NCI-H2227 (cell line): ENCODE results near the gene CXCL14.
A peak's percentile ranks its signal among the peaks of the same experiment; 100 is the strongest.

Experiments
- DNase-seq: peaks from one replicate; lab custom pipeline; 2025; ENCODE audit not compliant: unreplicated experiment; lab: John Stamatoyannopoulos, UW

The CXCL14 gene

DNA sequence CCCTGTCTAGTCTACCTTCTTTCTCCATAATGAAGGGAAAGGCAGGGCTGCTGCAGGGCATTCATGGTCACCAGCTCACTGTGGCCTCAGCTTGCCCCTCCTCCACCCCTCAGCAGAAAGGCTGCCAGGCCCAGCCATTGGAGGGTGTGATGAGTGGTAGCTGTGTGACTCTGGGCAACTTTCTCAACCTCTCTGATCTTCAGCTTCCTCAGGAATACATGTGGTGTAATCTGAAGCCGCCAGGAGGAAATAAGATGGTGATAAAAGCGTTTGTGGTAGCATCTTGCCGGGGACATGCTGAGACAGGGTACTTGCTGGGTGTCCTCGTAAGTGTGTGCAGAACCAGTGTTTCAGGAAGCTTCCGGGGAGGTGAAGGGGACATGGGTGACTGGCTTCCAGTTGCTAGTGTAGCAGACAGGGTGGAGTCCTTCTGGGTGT, 9.8 kb downstream of the CXCL14 start:
- no peak for DNase-seq

DNA sequence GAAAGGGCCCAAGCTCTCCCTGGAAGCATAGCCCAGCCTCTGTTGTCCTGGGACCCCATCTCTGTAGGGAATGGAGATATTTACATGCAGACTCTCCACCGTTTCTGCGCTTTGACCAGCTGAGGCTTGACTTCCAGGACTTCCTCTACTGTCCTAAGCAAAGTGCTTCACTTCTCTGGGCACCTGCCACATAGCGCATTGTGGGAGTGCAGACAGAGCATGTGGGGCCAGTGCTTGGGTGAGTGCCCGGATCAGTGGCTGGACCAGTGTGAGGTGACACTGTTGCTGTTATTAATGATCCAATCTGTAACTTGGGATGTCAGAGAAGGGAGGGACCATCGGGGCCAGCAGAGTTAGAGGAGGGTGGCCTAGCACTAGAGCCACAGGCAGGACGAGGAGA, 10.5 kb downstream of the CXCL14 start:
- no peak for DNase-seq

DNA sequence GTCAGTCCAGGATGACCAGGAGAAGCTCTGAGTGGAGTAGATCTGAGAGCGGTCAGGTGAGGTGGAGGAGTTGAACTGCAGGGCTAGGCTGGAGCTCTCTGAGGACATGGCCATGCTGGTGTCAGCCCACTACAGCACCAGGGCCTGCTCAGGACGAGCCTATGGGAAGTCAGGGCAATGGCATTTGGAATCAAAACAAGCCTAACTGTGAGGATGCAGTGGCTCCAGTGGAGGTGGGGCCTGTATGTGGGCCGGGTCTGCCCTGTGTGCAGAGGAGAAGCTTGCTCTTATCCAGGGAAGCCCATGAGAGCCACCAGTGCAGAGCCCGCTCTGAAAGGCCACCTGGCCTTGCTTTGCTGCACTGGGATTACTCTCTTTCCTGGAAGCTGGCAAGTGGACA, 11.1 kb downstream of the CXCL14 start:
- DNase-seq = no peak

DNA sequence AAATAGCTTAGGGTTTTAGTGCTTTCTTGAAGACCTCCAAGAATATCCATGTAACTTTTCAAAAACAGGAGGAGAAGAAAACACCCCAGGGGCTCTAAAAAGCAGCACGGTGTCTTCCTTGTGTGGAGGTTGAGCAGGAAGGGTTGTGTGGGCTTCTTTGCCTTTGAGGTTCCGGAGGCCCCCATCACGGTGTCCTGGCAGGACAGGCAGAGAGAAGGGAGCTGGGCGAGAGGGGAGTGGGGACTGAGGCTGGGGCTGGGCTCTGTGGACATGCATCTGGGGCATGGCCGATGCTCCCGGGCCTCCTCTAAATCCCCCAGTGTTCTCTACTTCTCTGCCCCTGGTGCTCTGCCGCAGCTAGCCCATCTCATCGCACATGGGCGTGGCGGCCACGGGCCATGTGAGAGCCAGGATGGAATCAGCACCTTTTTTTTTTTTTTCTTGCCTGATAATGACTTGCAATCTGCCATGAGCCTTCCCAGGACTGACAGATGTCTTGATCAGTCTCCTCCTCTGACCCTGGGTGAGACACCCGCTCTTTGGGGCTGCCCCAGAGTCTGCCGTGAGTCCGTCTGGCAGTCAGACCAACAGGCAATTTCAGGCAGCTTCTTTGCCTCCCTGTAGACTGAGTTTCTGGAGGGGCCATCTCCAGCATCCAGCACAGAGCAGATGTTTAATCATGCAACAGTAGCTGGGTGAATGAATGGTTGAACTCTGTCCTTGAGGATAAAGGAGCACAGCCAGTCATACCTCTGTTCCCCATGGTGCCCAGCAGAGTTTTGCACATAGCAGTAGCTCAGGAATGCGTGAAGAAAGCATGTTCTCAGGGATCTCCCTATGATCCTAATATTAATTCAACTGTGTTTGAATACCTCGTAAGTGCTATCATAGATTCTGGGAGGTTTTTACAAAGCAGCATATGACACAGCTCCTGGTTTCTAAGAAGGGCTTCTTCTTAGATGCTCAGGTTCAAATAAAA, 12.1 kb downstream of the CXCL14 start:
- DNase-seq = no peak

DNA sequence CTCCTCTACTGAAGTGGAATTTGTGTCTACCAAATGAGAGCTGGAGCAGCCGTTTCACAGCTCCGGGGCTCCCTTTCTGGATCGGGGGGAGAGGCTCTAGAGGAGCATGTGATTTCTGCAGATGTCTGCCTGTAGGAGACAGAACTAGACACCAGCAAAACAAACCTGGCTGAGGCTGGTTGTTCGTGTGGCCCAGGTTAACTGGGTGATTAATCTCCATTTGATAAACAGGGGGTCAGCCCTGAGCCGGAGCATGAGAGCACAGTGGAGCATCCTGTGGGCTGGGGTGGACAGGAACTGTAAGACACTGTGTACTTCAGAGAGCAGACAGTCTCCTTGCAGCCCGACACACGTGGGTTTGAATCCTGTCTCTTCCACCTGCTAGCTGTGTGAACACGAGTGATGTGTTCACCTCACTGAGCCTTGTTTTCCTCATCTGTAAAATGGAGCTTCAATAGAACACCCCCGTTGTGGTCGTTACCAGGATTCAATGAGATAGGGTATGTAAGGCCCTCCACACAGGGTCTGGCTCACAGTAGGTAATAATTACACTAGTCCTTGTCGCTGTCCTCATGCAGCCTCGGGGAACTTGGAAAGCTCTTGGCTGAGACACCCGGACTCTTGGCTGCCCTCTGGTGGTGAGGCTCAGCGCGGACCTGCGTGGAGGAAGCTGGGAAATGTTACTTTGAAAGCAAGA, 12.9 kb downstream of the CXCL14 start:
- DNase-seq = peak; percentile 63

DNA sequence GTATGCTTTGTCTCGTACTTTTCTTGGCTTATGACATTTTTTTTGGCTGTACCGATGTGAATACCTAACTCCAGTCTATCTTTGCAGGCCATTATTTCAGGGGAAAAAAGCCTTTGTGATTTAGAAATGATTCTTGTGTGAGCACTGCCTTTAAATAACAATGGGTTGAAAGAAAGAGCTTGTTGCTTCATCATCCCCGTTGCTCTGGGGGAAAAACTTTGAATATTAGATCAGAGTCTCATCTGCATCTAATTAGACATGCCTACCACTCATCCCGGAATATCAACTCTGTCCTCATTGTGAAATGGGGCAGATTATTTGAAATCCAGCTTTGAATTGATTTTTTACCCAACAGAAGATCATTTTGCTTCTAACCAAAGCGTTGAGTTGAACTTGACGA, 13.5 kb downstream of the CXCL14 start:
- DNase-seq = no peak

DNA sequence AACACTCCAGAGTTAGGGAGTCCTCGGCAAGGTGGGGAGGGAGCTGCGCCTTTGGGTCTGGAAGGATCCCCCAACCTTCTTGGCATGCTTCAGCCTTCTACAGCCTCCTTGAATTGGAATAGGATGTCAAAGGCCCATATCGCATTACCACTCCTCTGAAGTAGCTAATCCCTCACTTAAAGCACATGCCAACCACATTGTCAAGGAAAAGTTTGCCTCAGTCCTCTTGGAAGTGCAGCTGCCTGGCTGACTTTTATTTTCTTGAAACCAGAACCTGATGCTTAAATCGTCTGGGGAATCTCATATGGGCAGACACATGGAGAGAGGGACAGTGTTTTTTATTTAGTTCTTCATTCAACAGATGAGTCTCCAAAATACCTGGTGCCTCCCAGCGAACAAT, 14.5 kb downstream of the CXCL14 start:
- DNase-seq = no peak

DNA sequence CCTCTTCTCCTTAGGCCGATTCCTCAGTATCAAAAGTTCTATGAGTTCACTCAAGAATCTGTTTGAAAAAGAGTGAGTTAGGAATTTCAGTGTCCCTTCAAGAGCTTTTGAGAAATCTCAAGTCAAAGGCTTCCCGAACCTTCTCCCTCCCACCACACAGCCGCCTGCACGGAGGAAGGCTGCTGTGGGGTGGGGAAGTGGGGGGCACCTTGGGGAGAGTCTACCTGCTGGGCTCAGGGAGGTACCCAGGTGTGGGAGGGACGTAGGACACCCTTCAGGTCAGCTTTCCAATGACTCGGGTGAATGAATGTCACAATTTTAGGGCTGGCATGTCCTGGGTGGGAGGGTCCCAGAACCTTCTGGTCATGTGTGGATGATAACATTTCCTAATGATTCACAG, 17.5 kb downstream of the CXCL14 start:
- no peak for DNase-seq

DNA sequence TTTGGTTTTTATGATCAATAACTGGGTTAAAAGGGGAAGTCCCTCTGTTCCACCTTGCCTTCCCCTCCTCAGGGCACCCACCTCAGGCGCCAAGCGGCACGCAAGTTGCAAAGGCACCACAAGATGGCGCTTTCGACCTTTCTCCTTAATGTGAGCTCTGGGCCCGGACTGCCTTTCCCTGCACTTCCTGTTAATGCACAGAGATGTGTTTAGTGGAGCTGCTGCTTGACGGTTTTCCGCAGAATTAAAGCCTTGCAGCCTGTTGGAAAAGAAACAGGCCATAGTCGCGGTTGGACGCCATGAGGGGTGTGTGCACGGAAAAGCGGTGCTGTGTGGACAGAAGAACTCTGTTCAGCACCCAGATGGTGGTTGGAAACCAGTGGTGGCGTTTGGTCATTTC, 17.9 kb downstream of the CXCL14 start:
- peak; percentile 83 for DNase-seq

DNA sequence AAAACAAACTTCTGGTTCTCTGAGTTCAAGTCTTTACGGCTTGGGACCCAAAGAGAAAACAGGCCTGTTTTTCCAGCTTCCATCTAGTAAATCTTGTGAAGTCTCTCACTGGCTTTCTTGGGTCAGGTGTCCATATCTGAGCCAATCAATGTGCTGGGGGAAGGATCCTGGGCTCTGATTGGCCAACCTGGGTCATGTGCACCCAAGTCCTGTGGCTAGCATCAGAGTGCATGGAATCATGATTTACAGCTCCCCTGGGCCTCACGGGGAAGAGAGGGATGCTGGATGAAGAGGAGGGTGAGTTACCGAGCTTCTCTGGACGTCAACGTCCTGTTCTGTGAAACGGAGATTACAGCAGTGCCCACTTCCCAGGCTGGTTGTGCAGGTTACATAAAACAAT, 19.4 kb downstream of the CXCL14 start:
- no peak for DNase-seq

DNA sequence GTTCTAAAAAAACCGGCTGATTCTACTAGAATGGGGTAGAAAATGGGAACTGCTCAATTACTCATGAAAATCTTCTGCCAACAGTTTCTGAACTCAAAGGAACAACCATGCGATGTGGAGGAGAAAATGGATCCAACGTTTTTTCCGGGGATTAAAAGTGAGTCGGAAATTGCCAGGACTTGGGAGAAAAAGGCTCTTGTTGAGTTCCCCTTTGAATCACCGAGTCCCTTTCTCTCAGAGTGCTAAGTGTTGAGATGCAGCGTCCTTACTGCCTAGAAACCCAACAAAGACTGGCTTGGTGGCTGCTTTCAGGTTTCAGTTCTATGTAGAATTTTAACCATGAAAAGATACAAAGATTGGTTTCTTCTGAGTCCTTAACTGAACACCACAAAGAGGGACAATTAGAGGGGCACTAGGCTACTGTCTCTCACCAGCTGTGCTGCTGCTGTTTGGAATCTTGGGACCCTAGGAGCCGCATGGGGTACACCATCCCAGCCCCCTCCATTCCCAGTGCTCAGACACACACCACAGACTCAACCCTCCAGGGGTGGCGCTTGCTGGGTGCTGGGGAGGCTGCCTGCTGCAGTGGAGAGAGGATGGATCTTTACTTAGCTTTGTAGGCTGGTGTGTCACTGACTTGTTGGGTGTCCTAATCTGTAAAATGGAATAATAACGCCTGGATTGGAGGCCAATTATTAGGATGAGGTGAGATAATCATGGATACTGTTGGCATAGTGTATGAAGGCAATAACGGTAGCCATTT, 21.5 kb downstream of the CXCL14 start:
- DNase-seq = no peak

DNA sequence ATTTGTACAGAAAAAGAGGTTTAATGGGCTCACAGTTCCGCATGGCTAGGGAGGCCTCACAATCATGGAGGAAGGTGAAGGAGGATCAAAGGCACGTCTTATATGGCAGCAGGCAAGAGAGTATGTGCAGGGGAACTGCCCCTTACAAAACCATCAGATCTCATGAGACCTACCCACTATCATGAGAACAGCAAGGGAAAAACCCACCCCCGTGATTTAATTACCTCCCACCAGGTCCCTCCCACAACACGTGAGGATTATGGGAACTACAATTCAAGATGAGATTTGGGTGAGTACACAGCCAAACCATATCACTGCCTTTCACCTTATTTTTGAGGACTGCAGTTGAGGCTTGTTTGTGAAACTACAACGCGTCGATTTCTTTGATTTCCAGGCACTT, 22.2 kb downstream of the CXCL14 start:
- DNase-seq = no peak

DNA sequence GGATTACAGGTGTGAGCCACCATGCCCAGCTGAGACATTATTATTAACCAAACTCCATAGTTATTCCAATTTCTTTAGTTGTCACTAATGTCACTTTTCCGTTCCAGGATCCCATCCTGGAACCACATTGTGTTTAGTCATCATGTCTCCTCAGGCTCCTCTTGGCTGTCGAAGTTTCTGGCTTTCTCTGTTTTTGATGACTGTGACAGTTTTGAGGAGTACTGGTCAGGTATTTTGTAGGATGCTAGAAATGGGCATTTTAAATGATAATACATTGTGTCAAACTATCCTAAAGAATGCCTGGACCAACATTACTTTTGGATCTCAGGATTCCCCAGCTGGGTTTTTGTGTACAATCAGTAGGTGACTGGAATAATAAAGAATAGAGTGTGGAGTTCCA, 23.3 kb downstream of the CXCL14 start:
- no peak for DNase-seq

DNA sequence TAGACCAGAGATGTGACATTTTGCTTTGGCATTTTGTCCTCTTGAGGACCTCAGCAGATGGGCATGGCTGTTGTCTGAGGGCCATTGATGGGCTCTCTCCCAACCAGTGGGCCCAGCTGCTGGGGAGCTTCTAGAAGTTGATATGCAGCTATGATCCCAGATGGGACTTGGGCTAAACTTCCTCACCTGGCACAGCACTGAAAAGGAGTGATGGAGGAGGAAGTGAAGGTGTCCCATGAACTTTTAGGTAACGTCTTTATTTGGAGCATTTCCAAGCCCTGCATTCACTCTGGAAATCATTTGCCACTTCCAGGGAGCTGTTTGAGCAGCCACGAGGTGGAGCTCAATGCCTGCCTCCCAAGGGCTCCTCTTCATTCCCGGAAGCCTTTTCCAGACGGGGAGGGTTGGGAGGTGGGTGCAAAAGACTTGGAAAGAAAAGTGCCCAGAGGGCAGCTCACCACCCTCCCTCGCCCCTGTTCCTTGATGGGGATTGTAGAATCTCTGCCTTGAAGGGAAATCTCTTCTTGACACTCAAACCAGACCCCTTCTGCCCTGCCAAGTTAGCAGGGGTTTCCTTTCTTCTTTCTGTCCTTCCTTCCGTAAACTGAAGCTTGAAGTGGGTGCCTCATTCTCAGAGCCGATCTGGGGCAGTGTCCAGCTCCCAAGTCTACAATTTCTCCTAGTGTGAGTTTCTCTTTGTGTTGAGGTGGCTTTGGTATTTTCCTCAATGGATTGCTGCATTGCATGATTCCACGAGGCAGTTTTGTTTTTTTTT, 24.9 kb downstream of the CXCL14 start:
- DNase-seq = peak; percentile 56

DNA sequence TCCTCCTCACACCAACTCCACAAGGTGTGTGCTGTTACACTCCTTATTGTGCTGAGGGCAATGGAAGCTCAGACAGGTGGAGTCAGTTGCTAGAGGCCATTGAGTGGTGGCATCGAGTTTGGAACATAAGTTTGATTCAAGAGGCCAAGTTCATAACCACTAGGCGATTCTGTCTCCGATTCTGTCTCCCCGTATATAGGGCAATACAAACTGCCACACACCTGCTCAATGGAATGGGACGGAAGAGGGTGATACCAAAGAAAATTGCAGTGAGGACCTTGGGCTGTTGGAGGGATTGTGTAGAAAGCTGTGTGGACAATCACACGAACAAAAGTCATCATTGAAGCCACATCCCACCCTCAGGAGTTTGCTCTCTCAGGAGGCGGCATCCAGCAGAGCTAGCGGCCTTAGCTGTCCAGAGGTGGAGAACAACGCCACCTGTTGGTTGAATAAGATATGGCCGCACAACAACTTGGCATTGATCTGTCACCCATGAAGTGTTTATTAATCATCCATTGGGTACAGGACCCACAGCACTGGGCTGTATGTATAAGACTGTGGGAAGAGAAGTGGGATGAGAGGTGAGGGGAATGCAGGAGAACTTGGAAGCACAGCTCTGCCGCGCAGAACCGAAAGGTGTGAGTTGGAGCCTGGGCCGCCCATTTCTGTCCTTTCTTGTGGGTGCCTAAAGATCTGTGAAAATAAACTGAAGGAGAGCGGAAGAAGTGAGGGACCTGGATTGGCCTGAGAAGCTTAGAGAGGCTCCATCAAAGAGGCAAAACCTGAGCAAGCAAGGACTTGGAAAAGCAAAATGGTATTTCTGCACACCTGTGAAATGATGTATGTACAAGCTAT, 27.0 kb downstream of the CXCL14 start:
- peak; percentile 82 for DNase-seq

DNA sequence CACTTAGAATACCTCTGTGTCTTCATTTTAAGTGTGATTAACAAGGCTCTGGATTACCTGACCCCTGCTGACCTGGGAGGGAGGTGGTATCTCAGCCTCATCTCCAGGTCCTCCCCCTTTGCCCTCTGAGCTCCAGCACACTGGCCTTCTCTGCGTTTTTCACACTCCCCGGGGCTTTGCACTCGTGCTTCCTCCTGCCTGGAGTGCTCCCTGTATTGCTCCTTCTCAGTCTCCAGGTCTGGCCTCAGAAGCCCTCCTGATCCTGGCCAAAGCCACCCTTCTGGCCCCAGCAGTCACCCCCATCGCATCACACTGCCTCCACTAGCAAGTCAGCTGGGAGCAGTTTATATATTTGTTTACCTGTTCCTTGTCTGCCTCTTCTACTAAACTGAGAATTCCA, 29.4 kb downstream of the CXCL14 start:
- DNase-seq = no peak

DNA sequence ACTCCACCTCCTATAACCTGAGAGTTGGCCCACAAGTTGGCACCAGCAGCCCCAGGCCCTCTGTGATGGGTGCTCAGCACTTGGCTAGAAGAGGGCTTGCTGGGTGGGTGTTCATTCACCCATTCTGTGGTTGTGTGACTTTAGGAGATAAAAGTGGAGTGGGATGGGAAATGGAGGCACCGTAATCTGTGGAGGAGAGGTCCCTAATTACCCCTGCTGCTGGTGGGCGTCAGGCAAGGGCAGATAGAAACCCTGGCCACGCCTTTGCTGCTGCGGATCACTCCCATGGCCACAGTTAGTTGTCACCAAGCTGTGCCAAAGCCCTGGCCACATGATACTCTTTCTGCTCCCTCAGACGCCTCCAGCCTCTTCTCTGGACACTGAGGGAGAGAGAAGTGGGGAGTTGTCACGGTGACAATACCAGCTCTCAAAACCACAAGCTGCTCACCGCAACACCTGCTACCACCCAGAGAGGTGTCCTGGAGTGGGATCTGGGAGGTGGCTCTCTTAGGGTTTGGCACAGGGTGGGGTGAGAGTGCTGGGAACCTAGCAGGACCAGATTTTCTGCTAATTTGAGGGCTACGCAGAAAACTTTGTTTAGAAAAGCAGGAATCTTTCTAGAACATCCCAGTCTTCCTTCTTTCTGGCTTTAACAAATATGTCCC, 31.1 kb downstream of the CXCL14 start:
- DNase-seq = no peak

DNA sequence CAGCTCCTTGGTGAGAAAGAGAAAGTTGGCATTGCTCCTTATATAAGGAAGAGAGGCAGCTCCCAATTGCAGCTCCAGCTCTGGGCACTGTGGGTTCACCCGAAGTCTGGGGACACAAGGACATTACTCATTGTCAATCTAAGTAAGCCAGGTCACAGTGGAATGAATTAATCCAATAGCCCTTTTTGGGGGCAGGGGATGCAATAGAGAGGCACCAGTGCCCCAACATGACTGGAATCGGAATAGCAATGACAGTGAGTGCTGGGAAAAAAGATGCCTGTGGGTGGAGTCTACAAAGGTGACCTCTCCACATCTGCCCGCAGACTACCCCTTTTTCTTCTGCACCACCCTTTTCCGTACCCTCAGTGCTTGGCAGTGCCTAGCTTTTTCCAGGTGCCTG, 31.9 kb downstream of the CXCL14 start:
- no peak for DNase-seq

DNA sequence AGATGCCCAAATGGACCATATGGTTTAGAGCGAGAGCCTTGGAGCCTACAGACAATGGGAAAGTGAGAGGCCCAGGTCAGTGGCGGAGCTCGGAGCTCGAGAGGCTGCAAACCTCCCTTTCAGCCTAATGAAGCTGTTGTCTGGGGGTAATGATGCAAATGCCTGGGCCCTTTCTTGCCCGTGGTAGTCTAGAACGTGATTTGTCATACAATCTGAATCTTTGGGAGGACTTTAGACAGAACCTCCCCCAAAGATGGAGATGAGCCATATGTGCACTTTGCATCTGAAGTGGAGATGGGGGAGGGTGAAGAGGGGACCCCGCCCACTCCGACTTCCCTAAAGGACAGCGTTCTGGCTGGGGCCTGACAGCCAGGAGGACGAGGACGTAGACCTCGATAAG, 32.7 kb downstream of the CXCL14 start:
- no peak for DNase-seq
